Stimulated activated CD8-positive, alpha-beta memory T cell treated with anti-CD3 and anti-CD28 coated beads, Interleukin-15, amount 100 ng/mL, for 4 hours (primary cell): ENCODE measurements around the gene GRWD1.

Source experiments
- DNase-seq, 2 donors: peaks; one replicate each; pipeline ENCODE4 v3.0.0-alpha.2; 2020; ENCODE audit warnings: low read depth in 2 of 2

Gene GRWD1

DNA sequence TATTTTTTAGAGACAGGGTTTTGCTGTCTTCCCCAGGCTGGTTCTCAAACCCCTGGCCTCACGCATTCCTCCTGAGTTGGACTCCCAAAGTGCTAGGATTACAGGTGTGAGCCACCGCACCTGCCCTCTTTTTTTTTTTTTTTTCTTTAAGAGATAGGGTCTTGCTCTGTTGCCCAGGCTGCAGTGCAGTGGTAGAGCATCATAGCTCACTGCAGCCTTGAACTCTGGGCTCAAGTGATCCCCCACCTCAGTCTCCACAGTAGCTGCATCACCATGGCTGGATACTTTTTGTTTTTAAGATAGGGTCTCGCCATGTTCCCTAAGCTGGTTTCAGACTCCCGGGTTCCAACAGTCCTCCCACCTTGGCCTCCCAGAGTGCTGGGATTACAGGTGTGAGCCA, 11.1 kb downstream of the GRWD1 start:
- no peak for DNase-seq

DNA sequence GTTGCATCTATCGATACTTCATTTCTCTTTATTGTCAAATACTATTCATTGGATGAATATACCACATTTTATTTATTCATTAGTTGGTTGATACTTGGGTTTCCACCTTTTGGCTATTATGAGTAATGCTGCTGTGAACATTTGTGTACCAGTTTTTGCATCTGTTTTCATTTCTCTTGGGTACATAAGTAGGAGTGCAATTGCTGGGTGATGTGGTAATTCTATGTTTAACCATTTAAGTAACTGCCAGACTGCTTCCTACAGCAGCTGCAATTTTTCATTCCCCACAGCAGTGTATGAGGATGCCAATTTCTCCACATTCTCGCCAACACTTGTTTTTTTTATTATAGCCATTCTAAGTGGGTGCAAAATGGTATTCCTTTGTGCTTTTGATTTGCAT, 12.2 kb downstream of the GRWD1 start:
- DNase-seq, result no peak

DNA sequence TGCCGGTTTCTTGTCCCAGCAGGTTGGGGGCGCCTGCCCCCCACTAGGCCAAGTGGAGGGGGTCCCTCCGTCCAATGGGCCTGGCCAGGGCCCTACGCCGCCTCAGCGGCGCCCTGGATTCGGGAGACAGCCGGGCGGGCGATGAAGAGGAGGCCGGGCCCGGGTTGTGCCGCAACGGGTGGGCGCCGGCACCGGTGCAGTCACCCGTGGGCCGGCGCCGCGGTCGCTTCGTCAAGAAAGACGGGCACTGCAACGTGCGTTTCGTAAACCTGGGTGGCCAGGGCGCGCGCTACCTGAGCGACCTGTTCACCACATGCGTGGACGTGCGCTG, 15.8 kb downstream of the GRWD1 start:
- DNase-seq, result no peak

DNA sequence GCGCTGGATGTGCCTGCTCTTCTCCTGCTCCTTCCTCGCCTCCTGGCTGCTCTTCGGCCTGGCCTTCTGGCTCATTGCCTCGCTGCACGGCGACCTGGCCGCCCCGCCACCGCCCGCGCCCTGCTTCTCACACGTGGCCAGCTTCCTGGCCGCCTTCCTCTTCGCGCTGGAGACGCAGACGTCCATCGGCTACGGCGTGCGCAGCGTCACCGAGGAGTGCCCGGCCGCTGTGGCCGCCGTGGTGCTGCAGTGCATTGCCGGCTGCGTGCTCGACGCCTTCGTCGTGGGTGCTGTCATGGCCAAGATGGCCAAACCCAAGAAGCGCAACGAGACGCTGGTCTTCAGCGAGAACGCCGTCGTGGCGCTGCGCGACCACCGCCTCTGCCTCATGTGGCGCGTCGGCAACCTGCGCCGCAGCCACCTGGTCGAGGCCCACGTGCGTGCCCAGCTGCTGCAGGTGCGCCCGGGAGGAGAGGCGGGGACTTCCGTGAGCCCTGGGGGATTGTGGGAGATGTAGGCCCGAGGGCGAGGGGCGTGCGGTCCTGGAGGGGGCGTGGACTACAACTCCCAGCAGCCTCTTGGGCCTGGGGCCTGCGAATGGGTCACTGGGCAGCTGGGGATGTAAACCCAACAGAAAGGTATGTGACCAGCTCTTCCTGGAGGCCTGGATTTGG, 16.3 kb downstream of the GRWD1 start:
- DNase-seq, result no peak

DNA sequence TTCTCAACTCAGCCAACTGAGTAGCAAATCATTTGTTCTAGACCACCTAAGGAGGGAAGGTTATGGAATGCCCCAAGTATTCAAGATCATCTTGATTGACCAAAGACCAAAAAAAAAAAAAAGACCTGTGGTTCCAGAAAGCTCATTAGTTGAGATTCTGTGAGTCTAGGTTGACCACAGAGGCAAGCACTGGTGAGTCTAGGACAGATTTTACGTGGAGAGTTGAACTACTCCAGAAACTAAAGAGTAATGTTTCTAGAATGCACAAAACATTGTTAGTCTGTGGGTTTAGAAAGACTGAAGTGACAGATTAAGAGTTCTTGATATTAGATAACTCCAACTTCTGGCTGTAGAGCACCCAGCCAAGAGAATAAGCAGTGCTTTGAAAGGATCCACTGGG, 19.4 kb downstream of the GRWD1 start:
- no peak for DNase-seq

DNA sequence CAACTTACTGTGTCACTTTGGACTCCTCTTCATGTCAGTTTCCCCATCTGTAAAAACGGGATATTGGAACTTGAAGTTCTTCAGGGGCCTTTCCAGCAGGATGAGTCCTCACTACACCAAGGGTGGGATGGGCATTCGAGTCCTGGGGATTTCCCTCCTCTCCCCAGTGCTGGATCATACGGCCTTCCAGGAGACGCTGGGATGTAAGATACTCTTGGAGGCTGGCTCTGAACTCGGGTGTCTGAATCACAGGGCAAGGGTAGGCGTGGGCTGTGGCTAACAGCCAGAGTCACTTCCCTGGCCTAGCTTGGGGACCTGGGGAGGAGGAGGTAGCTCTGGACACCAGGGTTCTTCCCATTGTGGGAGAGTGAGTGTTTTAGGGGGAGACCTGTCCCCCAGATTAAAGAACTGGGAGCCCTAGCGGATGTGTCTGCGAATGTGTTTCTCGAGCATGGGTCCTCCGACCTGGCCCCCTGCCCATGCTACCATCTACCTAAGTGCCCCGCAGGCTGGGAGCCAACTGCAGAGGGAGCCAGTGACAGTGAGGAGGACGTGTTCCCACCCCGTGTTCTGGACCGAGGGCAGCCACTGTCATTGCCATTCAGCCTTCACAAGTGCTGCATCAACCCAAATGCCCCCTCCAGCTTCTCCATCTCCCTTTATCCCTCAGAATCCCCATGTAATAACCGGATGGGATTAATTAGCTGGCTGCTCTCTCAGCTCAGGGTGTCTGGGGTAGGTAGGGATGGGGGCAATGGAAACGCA, 21.0 kb downstream of the GRWD1 start:
- no peak for DNase-seq

DNA sequence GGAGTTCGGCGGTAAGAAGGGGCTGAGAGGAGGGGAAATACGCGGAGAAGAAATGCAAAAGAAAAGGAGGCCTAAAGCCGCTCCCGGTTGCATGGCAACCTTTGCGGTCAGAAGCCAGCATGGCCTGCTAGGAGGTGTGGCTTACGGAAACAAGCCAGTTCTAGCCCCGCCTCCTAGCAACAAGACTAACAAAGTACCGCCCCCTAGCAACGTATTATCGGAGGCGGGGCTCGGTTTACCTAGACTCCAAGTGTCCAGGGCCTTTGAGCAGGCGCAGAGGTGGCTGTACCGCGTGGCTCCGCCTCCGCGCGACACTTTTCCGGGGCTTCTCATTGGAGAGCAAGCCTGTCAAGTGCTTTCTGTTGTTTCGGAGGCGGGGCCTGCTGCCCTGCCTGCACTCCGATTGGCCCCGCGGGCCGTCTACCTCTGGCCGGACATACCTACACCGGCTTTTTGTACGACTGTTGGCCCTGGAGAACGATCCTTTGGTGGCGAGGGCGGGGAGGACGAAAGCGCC, 23.0 kb downstream of the GRWD1 start:
- DNase-seq, result peak; percentile 99 to 100

DNA sequence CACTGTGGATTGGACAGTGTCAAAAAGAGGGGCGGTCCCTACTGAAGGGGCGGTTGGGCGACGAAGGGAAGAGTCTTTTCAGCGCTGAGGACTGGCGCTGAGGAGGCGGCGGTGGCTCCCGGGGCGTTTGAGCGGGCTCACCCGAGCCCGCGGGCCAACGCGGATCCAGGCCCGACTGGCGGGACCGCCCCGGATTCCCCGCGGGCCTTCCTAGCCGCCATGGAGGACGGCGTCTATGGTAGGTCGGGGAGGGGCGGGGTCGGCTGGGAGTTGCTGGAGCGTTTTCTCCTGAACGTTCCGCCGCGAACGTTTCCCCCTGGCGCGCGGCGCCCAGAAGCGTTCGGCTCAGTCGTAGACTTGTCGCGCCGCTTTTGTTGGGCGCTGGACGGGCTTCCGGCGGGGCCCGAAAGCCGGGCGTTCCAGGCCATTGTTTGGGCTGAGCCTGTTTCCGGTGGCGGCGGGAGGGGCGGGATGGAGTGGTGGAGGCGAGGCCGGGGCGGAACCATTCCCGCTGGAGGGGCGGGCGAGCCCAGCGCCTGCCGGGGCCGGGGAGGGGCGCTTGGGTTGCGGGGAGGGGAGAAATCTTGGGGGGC, 23.6 kb downstream of the GRWD1 start, which contains the start of gene CYTH2:
Gene CYTH2 (plus strand): TSS at position 81 of the 593 bp plus-strand sequence. CDS start 139 bp downstream, at position 220.
- peak in 1 of 2 donors; percentile 35 for DNase-seq

DNA sequence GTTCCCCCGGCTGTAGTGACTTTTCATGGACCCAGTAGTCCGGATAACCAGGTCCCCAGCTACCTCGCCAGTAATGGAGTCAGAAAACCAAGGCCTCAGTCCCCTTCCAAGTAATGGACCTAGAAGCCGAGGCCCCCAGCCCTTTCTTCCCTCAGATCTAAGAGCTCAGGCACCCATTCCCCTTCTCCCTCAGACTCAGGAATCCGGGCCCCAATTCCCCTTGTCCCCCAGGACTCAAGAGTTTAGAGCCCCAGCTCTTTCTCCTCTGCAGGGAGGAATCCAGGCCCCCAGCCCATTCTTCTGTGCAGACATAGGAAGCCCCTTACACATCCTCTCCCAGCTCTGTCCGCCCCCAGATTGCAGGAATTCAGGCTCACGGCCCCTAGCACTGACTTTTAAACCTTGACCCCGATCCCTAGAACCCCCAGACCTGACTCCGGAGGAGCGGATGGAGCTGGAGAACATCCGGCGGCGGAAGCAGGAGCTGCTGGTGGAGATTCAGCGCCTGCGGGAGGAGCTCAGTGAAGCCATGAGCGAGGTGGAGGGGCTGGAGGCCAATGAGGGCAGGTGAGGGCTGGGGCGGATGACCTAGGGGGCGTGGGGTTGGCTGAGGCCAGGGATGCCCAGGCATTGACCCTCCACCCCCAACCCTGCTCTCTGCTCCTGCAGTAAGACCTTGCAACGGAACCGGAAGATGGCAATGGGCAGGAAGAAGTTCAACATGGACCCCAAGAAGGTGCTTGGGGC, 24.3 kb downstream of the GRWD1 start:
- DNase-seq, result no peak

DNA sequence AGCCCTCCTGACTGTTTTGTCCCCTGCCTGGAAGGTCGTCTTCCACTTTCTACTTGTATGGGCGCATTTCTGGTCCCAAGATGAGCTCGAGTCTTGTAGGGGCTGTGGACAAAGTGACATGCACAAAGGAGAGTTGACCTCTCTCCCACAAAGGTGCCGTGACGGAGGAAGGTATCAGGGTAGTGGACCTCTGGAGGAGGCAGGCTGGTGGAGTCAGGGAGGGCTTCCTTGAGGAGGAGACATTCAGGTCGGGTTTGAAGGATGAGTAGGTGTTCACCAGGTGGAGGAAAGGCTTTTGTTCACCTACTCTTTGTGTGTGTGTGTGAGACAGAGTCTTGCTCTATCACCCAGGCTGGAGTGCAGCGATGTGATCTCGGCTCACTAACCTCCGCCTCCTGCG, 25.1 kb downstream of the GRWD1 start:
- no peak for DNase-seq

DNA sequence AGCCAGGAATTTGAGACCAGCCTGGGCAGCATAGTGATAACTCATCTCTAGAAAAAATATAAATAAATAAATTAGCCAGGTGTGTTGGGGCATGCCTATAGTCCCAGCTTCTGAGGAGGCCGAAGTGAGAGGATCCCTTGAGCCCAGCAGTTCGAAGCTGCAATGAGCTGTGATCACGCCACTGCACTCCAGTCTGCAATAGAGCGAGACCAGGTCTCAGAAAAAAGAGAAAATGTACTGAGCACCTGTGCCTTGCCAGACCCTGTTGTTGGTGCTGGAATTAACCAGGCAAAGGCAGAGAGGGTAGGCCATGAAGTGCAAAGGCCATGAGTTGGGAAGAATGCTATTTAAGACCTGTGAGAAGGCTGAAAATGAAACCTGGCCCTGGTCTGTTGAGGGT, 26.1 kb downstream of the GRWD1 start:
- DNase-seq, result no peak

DNA sequence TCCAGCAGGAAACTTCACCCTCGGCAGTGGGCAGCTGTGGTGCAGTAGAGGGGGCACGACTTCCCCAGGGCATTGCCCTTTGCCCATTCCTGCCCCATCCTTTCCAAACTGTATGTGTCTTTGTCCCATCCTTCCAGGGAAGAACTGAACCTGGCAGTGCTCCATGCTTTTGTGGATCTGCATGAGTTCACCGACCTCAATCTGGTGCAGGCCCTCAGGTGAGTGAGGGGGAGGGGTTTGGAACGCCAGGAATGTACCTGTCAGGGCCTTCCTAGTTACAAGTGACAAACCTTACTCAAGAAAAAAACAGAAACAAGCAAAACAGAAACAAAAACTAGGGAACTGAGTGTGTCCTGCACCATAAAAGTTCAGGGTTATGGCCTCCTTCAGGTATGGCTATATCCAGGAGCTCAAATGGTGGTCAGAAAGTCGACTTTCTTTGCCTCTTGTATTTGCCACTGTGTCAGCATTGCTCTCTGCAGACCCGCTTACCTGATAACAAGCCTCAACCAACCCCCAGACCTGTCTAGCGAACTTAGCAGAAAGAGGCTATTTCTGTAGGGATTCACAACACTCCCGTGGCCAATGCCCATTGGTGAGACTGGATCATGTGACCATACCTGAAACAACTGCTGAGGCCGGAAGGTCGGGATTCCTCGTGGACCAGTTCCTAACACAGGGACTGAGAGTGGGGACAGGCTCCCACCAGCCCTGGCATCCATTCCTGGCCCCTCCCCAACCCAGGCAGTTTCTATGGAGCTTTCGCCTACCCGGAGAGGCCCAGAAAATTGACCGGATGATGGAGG, 27.6 kb downstream of the GRWD1 start:
- DNase-seq, result no peak

DNA sequence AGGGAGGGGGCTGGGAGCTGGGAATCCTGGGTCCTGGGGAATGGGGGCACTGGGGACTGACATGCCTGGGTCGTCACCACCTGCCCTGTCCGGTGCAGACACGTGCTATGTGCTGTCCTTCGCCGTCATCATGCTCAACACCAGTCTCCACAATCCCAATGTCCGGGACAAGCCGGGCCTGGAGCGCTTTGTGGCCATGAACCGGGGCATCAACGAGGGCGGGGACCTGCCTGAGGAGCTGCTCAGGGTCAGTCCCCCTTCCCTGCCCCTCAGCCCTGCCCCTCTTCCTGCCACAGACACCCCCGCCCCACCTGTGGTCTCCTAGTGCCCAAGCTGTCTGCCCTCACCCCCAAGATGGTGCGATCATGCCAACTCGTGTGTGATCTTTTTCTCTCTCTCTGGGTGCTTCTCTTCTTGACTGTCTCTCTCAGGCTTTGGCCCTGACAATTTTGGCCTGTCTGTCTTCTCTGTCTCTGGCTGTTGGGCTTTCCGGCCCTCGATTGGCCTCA, 28.4 kb downstream of the GRWD1 start:
- no peak for DNase-seq

DNA sequence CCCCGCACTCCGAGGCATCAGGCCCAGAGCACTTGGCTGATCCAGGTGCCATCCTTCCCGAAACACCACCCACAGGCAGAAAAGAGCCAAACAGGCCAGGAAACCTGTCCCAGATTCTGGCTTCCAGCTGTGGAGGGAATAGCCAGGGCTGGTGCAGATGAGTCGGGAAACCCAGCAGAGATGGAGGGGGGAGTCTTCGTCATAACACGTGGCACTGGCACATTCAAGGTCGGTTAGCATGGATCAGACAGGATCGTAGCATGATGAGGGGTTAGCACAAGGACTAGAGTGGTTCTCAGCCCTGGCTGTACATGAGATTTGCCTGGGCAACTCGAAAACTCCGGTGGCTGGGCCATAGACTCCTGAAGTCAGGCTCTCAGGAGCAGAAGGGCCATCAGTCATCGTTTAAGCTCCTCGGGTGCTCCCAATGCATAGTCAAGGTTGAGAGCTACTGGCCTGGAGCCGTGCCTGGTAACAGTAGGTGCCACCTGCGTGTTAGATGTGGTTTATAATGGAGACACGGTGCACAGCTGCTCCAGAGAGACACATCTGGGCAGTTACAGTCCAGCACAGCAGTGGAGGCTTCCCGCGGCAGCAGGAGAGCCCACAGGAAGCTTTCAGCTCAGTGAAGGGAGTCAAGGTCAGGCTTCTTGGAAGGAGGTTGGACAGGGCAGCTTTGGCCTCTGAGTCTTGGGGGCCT, 29.7 kb downstream of the GRWD1 start:
- DNase-seq, result no peak

DNA sequence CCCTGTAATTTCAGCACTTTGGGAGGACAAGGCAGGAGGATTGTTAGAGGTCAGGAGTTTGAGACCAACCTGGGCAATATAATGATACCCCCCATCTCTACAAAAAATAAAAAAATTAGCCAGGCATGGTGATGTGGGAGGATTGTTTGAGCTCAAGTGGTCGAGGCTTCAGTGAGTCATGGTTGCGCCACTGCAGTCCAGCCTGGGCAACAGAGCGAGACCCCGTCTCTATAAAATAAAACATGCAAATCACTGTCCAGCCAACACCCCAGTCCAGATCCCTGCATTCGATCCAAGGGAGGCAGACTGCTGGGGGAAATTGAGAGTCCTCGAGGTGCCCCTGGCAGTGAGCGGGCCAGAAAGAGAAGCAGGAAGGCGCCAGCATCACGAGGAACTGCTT, 30.4 kb downstream of the GRWD1 start:
- DNase-seq, result no peak

DNA sequence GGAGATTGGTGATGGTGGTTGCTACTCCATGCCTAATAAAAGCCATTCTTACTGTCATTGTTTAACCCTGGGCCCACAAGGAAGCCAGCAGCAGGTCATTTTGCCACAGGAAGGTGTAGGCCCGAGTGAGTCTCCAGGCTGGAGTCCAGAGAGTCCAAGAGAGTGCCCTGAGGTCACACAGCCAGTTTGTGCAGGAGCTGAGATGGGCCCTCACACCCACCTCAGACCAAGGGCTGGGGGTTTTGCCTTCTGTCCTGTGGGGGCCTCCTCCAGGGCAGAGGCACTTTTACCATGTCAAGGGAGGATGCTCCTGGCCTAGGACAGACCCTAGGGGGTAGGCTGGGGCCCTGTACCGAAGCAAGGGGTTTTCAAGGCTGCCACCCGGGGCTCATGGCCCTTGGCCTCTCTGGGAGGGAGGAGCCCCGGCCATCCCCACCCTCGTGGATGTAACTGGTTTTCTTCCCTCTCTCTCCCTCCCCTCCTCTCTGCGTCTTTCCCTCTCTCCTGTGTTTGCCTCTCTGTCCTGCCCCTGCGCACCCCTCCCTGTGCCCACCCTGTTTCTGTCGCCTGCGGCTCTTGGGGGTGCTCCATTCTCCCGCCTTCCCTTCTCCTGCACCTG, 31.4 kb downstream of the GRWD1 start:
- no peak for DNase-seq

DNA sequence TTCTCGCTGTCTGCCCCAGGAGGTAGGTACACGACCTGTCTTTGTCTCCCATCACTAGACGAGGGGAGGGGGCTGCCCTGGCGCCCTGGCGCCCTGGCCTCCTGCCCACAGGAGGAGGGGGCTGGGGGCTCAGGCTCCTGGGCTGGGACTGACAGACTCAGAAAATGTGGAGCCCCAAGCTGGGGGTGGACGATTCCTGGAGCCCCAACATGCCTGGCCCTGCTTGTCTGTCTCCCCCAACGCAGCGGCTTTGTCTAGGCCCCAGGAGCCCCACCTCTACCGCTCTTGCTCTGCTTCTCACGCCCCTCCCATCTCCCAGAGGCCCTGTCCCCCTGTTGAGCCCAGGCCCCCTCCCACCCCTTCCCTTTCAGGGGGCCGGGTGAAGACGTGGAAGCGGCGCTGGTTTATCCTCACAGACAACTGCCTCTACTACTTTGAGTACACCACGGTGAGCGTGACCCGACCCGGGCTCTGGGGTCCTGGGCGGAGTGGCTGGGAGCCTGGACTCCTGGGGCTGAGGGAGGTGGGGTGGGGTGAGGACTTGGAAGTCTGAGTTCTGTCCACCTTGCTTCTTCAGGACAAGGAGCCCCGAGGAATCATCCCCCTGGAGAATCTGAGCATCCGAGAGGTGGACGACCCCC, 32.0 kb downstream of the GRWD1 start:
- no peak for DNase-seq

DNA sequence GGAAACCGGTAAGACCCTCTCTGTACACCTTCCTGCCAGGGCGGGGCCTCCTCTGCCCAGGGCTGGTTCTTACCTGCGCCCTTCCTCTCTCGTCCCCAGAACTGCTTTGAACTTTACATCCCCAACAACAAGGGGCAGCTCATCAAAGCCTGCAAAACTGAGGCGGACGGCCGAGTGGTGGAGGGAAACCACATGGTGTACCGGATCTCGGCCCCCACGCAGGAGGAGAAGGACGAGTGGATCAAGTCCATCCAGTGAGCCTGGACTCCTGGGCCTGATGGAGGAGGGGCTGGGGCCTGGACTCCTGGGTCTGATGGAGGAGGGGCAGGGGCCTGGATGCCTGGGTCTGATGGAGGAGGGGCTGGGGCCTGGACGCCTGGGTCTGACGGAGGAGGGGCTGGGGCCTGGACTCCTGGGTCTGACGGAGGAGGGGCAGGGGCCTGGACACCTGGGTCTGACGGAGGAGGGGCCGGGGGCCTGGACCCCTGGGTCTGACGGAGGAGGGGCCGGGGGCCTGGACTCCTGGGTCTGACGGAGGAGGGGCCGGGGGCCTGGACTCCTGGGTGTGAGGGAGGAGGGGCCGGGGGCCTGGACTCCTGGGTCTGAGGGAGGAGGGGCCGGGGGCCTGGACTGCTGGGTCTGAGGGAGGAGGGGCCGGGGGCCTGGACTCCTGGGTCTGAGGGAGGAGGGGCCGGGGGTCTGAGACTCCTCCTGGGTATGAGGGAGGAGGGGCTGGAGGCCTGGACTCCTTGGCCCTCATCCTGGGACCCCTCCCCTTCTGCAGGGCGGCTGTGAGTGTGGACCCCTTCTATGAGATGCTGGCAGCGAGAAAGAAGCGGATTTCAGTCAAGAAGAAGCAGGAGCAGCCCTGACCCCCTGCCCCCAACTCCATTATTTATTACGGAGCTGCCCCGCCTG, 32.8 kb downstream of the GRWD1 start:
- no peak for DNase-seq

DNA sequence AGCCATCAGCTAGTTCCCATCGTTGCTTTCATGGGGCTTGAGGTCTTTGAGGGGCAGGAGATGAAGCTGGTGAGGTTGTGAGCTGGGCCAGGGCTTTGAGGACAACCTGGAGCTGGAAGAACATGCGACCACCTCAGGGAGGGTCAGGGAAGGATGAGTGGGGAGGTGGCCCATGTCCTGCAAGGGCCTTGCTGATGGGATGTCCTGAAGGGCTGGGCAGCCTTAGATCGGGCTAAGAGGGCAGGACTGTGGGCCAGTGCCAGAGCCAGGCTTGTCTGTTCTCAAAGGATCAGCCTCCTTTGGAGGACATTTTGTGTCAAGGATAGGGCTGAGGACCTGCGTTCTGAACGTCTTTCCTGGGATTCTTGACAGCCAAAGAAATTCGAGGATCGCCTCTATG, 33.9 kb downstream of the GRWD1 start:
- no peak for DNase-seq
